ENCODE measurements around the gene AHCYL1. TPM values are rescaled to one million over a fixed set of nuclear protein-coding genes. Genes with fewer than 3 reads are reported as not detected.
A peak's percentile ranks its signal among the peaks of the same experiment; 100 is the strongest.

Gene AHCYL1
- total RNA-seq, 1 donor from 2014 or later: 21.2 TPM

DNA sequence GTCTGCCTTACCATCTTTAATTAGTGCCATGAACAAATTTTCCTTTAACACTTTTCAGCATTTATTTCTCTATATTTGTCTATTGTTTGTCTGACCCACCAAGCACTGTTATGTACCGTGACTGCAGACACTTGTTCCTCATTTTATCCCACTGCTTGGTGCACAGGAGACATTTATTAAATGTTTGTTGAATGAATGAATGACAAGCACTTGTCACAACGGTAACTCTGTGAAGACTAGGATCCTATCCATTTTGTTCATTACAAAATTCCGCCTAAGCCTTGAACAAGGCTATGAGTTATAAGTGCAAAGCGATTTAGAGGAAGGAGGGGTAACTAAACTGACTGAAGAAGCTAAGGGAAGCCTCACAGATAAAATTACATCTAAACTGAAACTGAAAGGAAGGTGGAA, 49.5 kb downstream of the AHCYL1 start:
- no peak for FAIRE-seq

DNA sequence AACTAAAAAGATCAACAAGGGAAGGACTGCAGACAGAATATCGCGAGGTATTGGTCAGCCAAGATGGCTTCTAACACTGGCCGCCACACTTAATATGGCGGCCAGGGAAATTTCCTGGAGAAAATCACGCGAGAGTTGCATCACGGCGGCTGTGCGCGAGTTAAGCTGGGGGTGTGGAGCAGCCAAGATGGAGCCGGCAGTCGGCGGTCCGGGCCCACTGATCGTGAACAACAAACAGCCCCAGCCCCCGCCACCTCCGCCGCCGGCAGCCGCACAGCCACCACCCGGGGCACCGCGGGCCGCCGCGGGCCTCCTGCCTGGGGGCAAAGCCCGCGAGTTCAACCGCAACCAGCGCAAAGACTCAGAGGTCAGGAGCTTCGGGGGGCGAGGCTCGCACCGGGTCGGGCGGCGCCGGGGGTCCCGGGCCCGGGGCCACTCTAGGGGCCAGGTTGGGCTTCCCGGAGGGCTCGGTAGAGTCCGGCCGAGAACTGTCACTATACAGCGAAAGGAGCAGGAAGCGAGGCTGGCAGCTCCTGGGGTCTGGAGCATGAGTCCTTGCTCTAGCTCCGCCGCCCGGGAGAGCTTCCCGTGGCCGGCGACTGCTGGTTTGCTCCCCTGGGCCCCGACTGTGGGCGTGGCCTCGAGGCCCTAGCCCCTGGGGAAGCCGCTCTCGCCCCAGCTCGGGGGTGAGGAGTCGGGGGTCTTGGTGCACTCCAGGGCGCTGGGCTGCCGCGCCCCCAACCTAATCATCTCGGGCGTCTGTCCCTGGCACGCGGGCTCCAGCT, 50.1 kb downstream of the AHCYL1 start, which contains the start of gene STRIP1:
TSS of gene STRIP1 (plus strand) at position 174 of the 785 bp plus-strand sequence. CDS start at position 188, 14 bp downstream.
- FAIRE-seq (no peak), DNase-seq (ENCODE audit: low spot score in 2 of 2) (peak; percentile 83 to 84)

More for the DNA sequence above, 49.5 kb downstream of the AHCYL1 start:
- no peak for DNase-seq (ENCODE audit: low spot score in 2 of 2)

DNA sequence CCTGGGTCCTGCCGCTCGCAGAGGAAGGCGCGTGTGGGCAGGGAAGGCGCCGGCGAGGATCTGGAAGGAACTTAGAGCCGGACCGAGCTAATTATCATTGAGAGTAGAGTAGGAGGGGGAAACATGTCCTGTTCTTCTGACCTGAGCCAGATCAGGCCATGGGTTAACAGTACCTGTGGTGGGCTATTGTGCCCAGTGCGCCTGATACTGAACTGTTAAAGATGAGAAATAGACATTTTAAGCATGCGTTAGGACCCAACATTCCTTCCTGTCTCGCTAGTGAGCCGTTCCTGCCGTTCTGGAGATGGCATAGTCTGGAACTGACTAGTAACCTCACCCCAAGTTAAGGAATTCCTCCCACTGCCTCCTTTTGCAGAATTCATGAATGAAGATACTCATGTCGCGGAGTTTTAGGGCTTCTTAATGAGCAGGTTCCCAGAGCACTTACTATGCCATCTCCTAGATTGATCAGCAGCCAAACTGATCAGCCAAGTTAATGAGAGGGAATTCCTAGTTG, 50.7 kb downstream of the AHCYL1 start:
- no peak for DNase-seq (ENCODE audit: low spot score in 2 of 2)
- no peak for FAIRE-seq

DNA sequence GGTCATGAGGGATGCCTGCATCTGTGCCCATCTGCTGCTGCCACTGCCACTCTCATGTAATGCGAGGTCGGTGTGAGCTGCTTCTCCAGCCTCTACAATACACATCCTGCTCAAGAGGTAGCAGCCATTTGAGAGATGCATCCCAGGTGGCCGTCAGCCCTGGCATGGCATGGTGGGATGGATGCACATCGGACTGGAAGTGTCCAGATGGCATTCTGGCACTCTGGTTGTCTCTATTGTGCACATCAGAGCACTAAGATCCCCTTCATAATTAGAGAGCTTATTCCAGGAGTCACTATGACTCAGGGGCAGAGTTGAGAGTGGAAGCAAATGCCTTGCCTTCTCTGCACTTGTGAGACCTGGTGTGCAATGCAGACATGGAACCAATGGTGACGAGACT, 53.7 kb downstream of the AHCYL1 start:
- DNase-seq (ENCODE audit: low spot score in 2 of 2) (no peak), FAIRE-seq (no peak)

DNA sequence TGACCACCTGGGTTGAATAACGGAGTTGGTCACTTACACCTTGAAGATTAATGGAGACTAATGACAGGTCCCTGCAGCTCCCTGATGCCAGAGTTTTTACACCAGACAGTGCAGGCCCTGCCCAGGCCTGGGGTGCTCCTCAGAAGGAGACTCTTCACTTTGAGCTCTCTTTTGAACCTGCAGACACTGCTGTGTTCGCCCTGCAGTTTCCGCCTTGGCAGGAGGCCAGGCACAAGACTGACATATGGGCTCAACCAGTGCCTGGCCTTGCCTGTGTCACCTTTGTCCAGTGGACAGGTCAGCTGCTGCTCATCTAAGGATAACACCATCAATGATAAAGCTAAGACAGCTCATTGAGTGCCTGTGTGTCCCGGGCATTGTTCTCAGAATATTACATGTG, 55.1 kb downstream of the AHCYL1 start:
- no peak for FAIRE-seq
- DNase-seq (ENCODE audit: low spot score in 2 of 2): no peak

DNA sequence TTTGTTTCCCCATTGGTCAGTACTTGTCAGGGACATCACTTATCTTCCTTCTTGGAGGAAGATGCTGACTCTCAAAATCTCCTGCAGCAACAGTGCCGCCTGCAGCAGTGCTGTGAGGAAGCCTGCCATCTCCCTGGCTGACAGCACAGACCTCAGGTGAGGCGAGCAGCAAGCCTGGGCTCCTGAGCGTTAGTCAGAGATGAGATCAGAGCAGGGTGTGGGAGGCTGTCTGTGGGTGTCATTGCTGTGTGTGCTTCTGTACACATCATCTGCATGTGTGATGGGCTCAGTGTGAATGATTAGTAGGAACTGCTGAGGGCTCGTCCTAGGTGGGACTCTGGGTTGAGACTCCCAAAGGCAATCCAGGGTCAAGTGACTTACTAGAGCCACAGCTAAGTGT, 56.0 kb downstream of the AHCYL1 start:
- DNase-seq (ENCODE audit: low spot score in 2 of 2) (no peak), FAIRE-seq (no peak)

DNA sequence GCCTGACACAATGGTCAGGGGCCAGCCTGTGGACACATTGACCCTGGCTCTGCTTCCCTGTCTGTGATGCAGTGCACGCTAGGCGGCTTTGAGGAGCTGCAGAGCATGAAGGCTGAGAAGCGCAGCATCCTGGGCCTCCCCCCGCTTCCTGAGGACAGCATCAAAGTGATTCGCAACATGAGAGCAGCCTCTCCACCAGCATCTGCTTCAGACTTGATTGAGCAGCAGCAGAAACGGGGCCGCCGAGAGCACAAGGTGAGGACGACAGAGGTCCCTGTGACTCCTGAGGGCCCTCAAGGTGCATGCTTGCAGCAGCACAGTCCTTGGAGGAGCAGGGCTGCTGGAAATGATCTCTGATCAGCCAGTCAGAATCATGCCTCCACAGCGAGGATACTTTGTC, 58.5 kb downstream of the AHCYL1 start:
- no peak for DNase-seq (ENCODE audit: low spot score in 2 of 2)
- FAIRE-seq: no peak

DNA sequence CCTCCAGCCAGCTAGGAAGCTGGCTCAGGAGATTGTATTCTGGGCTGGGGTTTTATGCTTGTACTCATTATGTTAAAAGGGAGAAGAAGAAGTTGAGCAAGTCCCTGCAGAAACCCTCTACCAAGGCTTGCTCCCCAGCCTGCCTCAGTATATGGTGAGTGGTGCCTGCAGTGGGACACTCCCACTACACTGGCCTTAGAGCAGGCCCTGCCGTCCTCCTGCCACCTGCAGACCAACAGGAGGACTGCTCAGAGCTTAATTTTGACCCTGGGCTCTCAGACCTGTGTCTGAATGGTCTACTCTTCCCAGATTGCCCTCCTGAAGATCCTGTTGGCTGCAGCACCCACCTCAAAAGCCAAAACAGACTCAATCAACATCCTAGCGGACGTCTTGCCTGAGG, 62.9 kb downstream of the AHCYL1 start:
- DNase-seq (ENCODE audit: low spot score in 2 of 2) (no peak), FAIRE-seq (no peak)

DNA sequence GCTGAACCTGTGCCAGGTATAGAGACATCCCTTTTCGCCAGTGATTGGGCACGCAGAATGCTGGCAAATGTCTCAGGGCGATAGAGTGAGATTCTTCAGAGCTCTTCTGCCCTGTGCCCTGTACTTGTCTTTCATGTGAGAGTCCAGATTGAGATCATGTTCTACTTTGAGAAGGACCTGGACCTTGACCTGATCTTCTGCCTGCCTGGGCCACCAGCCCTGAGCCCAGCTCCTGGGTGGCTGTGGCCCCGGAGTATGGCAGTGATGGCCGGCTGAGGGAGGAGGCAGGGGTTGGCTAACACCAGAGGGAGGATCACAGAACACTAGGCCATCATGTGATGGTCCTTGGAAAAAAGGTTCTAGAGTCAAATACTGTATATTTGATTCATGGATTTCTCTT, 63.7 kb downstream of the AHCYL1 start:
- DNase-seq (ENCODE audit: low spot score in 2 of 2) (no peak), FAIRE-seq (no peak)

DNA sequence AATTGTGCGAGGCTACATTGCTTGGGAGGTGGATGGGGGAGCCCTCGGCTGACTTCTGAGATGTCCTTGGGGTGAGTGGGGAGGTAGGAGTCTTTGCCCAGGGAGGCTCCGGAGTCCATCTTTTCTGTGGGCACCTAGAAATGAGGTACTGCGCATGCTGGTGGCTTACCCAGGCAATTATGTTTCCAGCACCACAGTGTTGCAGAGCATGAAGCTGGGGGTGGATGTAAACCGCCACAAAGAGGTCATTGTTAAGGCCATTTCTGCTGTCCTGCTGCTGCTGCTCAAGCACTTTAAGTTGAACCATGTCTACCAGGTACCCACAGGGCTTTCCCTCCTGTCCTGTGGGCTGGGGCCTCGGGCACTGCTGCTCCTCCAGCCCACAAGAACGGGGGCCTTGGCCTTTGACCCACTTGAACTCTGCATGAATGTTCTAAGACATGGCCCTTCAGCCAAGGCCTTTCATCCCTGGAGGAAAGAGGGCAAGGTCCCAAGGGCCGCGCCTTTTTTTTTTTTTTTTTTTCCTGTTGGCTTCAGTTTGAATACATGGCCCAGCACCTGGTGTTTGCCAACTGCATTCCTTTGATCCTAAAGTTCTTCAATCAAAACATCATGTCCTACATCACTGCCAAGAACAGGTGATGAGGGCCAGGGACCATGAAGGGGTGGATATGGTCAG, 64.5 kb downstream of the AHCYL1 start:
- FAIRE-seq (no peak), DNase-seq (ENCODE audit: low spot score in 2 of 2) (no peak)

DNA sequence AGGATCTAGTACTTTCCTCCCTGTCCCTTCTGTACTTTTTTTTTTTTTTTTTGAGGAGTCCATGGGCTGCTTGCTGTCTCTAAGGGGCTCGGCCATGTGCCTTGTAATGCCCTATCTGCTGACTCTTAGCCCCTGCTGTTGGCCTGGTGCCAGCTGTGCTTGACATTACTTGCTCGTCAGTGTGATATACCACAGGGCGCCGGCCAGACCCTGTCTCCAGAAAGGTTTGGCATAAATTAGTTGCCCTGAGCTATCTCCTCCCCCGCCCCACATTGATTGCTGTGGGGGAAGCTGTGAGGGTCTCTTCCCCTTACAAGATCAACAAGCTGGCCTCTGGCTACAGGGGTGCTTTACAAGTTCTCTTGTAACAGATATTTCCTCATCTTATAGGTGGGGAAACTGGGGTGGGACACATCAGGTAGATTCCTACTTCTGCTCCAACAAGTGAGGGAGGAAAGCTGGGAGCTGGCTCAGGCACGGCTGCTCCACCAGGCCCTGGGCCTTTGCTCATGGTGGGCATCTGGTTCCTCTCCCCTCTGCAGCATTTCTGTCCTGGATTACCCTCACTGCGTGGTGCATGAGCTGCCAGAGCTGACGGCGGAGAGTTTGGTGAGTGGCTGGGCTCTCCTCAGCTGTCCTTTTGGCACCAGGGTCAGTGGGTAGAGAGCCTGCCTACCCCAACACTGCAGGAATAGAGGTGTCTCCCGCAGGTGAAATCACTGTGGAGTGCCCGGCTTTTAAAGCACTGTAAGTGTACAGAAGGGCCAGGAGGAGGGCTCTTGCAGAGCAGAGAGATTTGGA, 65.4 kb downstream of the AHCYL1 start:
- no peak for FAIRE-seq

DNA sequence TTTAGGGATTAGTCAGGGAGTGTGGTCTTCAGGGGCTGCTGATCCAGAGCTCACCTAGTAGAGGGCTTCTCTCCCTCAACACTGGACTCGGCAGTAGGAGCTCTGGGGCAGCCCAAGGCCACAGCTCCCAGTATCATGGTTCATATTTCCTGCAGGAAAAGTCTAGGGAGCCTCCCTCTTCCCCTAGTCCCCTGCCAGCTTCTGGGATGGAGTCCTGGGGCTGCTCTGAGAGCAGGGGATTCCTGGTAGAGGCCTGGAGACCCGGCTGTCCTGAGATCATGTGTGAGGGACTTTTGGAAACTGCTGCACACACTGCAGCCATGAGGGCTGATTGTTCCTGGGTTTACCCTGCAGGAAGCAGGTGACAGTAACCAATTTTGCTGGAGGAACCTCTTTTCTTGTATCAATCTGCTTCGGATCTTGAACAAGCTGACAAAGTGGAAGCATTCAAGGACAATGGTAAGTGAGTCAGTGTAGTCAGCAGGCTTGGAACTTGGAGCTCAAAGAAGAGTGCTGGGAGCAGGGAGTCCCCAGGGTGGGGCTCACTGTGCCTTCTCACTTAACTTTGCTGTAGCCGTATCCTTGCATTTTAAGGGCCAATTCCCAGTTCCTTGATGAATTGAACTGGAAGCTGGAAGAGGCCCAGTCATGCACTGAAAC, 66.2 kb downstream of the AHCYL1 start:
- no peak for FAIRE-seq
- DNase-seq (ENCODE audit: low spot score in 2 of 2): no peak

More for the DNA sequence above, 65.4 kb downstream of the AHCYL1 start:
- no peak for DNase-seq (ENCODE audit: low spot score in 2 of 2)

DNA sequence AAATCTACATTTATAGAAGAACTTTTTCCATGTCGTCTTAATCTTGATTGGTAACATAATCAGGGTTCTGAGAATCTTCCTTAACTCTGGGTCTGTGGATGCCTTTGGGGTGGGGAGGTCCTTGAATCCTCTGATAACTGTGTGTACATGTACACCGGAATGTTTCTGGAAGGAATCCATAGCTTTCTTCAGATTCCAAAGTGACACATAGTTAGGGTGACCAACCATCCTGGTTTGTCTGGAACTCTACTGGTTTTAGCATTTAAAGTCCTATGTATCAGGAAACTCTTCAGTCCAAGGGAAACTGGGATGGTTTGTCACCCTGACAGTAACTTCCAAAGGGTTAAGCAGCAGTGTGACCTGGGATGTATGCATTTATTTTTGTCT, 66.7 kb downstream of the AHCYL1 start:
- no peak for DNase-seq (ENCODE audit: low spot score in 2 of 2)
- FAIRE-seq: no peak

DNA sequence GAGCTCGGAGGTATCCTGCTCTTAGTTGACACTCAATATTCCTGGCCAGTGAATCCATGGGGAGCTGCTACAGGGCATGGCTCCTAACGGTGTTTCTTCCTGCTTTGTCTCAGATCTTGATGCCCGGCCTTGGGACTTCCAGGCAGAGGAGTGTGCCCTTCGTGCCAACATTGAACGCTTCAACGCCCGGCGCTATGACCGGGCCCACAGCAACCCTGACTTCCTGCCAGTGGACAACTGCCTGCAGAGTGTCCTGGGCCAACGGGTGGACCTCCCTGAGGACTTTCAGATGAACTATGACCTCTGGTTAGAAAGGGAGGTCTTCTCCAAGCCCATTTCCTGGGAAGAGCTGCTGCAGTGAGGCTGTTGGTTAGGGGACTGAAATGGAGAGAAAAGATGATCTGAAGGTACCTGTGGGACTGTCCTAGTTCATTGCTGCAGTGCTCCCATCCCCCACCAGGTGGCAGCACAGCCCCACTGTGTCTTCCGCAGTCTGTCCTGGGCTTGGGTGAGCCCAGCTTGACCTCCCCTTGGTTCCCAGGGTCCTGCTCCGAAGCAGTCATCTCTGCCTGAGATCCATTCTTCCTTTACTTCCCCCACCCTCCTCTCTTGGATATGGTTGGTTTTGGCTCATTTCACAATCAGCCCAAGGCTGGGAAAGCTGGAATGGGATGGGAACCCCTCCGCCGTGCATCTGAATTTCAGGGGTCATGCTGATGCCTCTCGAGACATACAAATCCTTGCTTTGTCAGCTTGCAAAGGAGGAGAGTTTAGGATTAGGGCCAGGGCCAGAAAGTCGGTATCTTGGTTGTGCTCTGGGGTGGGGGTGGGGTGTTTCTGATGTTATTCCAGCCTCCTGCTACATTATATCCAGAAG, 69.2 kb downstream of the AHCYL1 start:
- peak in 1 of 2 donors; percentile 71 for DNase-seq (ENCODE audit: low spot score in 2 of 2)

DNA sequence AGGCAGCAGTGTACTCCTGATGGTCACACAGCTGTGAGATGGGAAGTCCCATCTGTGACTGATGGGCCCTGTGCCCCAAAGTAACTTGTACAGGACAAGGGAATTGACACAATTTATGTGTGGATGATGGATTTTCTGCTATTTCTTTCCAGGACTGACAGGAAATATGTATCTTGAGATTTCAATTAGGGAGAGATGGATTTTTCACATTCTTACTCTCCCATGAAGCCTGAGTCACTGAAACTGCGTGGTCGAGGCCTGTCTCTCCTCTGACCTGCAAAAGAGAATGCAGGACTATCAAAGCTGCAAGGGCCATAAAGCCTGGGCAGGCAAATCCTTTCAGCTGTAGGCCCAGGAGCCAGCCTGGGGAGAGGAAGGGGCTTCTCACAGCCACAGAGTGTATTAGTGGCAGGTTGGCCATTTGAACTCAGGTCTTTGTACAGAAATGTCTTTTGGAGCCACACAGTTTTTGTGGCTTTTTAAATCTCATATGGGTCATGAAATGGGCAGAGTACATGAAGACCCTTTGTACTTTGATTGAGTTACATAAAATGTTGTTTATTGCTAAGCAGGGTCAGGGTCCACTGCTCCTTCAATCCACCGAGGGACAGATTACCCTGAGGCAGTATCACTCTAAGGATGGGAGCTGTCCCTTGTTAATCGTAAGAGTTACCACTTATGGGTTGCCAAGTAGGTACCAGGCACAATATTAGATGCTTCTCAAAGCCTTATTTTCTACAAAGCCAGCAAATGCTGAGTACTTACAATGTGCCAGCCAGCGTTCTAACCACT, 71.1 kb downstream of the AHCYL1 start:
- DNase-seq (ENCODE audit: low spot score in 2 of 2): no peak
- no peak for FAIRE-seq

More for the DNA sequence above, 69.2 kb downstream of the AHCYL1 start:
- FAIRE-seq: no peak

DNA sequence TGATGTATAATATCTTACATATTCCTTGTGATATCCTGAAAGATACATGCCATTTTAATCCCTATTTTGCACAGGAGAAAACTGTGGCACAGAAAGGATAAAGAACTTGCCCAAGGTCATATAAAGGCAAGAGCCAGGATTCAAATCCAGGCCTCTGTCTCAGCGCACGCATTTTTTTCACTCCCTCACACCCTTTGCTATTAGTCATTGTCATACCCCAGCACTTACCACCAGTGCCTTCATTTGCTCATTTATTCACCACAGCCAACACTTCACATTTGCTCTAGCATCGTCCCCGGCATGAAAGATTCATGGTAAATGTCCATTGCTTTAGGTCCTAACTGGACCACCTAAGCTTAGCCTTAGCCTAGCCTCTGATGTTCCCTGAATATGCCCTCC, 71.7 kb downstream of the AHCYL1 start:
- FAIRE-seq: no peak
- DNase-seq (ENCODE audit: low spot score in 2 of 2): no peak

DNA sequence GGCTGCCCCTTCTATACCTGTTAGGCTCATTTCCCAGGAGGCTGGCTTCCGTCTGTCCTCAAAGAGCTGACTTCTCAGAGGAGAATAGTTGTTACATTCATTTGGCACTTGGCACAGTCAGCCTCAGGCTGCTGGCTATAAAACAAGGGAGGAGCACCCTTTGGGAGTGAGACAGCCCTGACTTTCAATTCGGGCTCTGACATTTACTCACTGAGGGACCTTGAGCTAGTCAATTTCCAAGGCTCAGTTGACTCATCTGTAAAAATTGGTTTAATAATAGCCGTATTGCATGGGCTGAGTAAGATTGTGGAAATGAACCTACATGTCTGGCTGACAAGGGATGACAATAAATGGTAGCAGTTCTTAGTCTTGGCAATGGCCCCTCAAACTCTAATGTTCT, 72.2 kb downstream of the AHCYL1 start:
- DNase-seq (ENCODE audit: low spot score in 2 of 2) (no peak), FAIRE-seq (no peak)

DNA sequence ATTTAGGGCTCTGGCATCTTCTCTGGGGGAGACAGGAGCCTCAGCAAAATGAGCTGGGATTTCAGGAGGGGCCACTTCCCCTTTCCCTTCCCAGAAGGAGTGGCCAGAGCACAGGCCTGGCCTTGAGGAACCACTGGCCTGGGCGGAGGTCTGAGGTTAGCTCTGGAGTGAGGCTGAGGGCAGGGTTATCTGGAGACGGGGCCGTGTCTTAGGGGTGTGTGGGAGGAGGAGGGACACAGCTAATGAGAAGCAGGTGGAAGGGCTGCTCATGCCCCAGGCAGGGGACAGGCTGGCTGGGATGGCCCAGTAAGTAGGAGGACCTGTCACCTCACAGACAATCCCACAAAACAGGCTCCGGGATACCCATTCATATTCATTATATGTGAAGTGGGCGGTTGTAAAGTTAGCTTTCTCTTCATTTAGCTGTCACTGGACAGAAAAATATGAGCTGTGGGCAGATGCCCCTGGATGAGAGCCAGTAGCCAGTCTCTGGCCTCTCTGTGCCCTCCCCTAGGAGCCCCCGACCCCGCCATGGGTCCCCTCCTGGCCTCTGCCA, 73.5 kb downstream of the AHCYL1 start:
- no peak for FAIRE-seq

More for the DNA sequence above, 73.5 kb downstream of the AHCYL1 start:
- no peak for DNase-seq (ENCODE audit: low spot score in 2 of 2)

Measured in frontal cortex (tissue), 4 donors.